ENCODE data around the gene DLGAP1. TPM values are rescaled to one million over a fixed set of nuclear protein-coding genes. Genes with fewer than 3 reads are reported as not detected.

The DLGAP1 gene
- total and polyA plus RNA-seq, 2 of the 8 experiments (the other 6 are each of a cell fraction or from before 2014, with no cell fraction given), result 11.8 to 16.9 TPM

DNA sequence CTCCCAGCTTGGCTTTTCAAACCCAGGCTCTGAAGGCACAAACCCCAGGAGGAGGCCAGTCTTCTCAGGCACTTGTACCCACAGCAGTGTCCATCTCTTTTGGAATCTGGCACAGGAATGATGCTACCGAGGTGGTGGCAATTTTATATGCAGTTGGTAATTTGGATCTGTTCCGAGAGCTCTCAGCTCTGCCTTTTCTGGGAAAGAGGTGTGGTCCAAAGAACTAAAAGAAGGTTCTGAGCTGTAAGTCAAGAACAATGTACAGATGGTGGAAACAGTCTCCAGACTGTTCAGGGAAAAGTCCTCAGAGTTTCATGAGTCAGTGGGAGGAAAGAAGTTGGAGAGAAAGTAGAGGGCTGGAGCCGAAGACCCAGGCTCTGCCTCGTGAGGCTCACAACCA lies 651.8 kb downstream of the DLGAP1 start:
- H3K56ac ChIP-seq (replicated peaks; ENCODE audit: insufficient read length, low read depth, low read length), result no peak overlapping the region
- no peak overlapping the region for H2BK20ac ChIP-seq (ENCODE audit: low read length)
- peaks cover 2 to 11% (median 6%) of the 10 kb centered on the region in 4 experiments; a peak in 4 of 7 replicates for H3K4me1 ChIP-seq (replicated peaks in 1 of 4; ENCODE audit: control insufficient read depth in 3 of 4, insufficient read depth in 4 of 4, low read length in 3 of 4)
- H3K14ac ChIP-seq (ENCODE audit: insufficient read length), result no peak overlapping the region
- H2AFZ ChIP-seq (ENCODE audit: low read length), result no peak overlapping the region
- no peaks in the 10 kb centered on the region for H3K23me2 ChIP-seq (ENCODE audit: low read depth, low read length)
- TF ChIP-seq CEBPB (IDR thresholded peaks at IDR 0.05; ENCODE audit: low read depth, low read length) (no peak), JUND (IDR thresholded peaks at IDR 0.05; ENCODE audit: low read length) (no peak)
- no peak overlapping the region for H2BK120ac ChIP-seq (replicated peaks; ENCODE audit: low read depth, low read length)
- H4K5ac ChIP-seq (ENCODE audit: insufficient read length, low read depth, low read length), result no peak overlapping the region
- no peaks in the 10 kb centered on the region for H3K9me3 ChIP-seq (ENCODE audit: insufficient read depth in 2 of 2, low read depth in 1 of 2, low read length in 1 of 2)
- H3K9ac ChIP-seq (replicated peaks in 1 of 4; ENCODE audit: extremely low read depth in 1 of 4, low read depth in 3 of 4, low read length in 3 of 4), result no peak overlapping the region
- no peak overlapping the region for H3K18ac ChIP-seq (ENCODE audit: extremely low read depth, low read length)
- no peak overlapping the region for H3K4ac ChIP-seq (replicated peaks; ENCODE audit: insufficient read length, low read depth, low read length)
- no peak overlapping the region for H2BK12ac ChIP-seq (ENCODE audit: low read depth, low read length)
- H3K4me3 ChIP-seq (ENCODE audit: extremely low read depth in 1 of 4, insufficient read depth in 2 of 4, low read depth in 3 of 4, low read length in 4 of 4), result no peak overlapping the region
- no peak overlapping the region for H3K27ac ChIP-seq (ENCODE audit: low read depth, low read length)
- H3K23ac ChIP-seq (ENCODE audit: insufficient read length), result no peak overlapping the region
- no peaks in the 10 kb centered on the region for H3K36me3 ChIP-seq (ENCODE audit: control insufficient read depth in 2 of 4, insufficient read depth in 4 of 4, low read length in 3 of 4)
- no peak overlapping the region for H2AK5ac ChIP-seq (ENCODE audit: low read depth, low read length)
- H3K4me2 ChIP-seq (ENCODE audit: insufficient read depth in 1 of 2, low read depth in 2 of 2, low read length in 2 of 2), result no peak overlapping the region
- no peaks in the 10 kb centered on the region for H3K79me1 ChIP-seq (ENCODE audit: low read depth, low read length)
- WGBS, 2 experiments (ENCODE audit: extremely low coverage in 1 of 2, insufficient coverage in 1 of 2, insufficient read length in 1 of 2, insufficient replicate concordance in 2 of 2, low coverage in 1 of 2, low lambda C conversion rate in 2 of 2, missing lambda C conversion rate in 1 of 2), result 96% methylated on average over 4 of the region's 4 CpGs; no CpG with 5 or more reads in 1 of the 2 experiments
- H4K91ac ChIP-seq (replicated peaks; ENCODE audit: insufficient read length, low read length), result no peak overlapping the region
- no peaks in the 10 kb centered on the region for H3K27me3 ChIP-seq (replicated peaks in 1 of 4; ENCODE audit: control insufficient read depth in 3 of 4, extremely low read depth in 1 of 4, insufficient read depth in 3 of 4, low read length in 3 of 4)
- ChIA-PET CTCF (ENCODE audit: partially characterized antibody) (interaction anchor here (0.8 to 6.0 kb wide), 6 partner anchors 13 to 84 kb away, joined by 3 to 52 read pairs (median 3); no protein-coding TSS in a partner anchor), POLR2A (ENCODE audit: partially characterized antibody) (interaction anchor here (0.6 kb wide), 1 partner anchor 510 kb away, joined by 3 read pairs; no protein-coding TSS in a partner anchor)
- FAIRE-seq (no peak), DNase-seq (ENCODE audit: low read depth in 1 of 2, low spot score in 2 of 2) (no peak)
- no peak overlapping the region for H2BK5ac ChIP-seq (ENCODE audit: low read depth, low read length)
- no peak overlapping the region for H4K8ac ChIP-seq (ENCODE audit: extremely low read depth, insufficient read depth, low read length)
- H3K79me2 ChIP-seq (ENCODE audit: control insufficient read depth in 1 of 2, insufficient read depth in 2 of 2, low read length in 2 of 2), result no peaks in the 10 kb centered on the region
- no peaks in the 10 kb centered on the region for H4K20me1 ChIP-seq (replicated peaks in 1 of 2; ENCODE audit: control insufficient read depth in 1 of 2, insufficient read depth in 2 of 2, low read length in 2 of 2)
- no peak overlapping the region for H2BK15ac ChIP-seq (ENCODE audit: low read length)
